ENCODE data around the gene JMJD8.

Gene JMJD8

GRCh38 chr16:726438-727290, 42.5 kb upstream of the JMJD8 start, which contains the start of the genes CCDC78 and HAGHL:
TSS of gene CCDC78 (minus strand) at chr16:726443. CDS start at chr16:726367, 76 bp downstream.
TSS of gene HAGHL (plus strand) at chr16:727106. CDS start at chr16:727510, 404 bp downstream.
- Histone ChIP-seq H3K9me3 (ENCODE audit: control insufficient read depth, low read length) (no peaks in the 10 kb centered on the region), H3K9ac (ENCODE audit: low read length) (peak within 1 kb of the TSS; percentile 86), H3K36me3 (ENCODE audit: control insufficient read depth, insufficient read depth, low read length, severe bottlenecking) (no peaks in the 10 kb centered on the region), H3K4me1 (ENCODE audit: control insufficient read depth, insufficient read depth, low read length) (peaks cover 8% of the 10 kb centered on the region), H3K27me3 (replicated peaks; ENCODE audit: control insufficient read depth, insufficient read depth, low read length) (no peaks in the 10 kb centered on the region), H3K4me3 (ENCODE audit: low read length) (peak within 1 kb of the TSS; percentile 79)
- peak; percentile 79 for DNase-seq (ENCODE audit: low read depth)

GRCh38 chr16:726188-726437, 42.0 kb upstream of the JMJD8 start:
- no peaks in the 10 kb centered on the region for H3K27me3 ChIP-seq (replicated peaks; ENCODE audit: control insufficient read depth, insufficient read depth, low read length)
- H3K36me3 ChIP-seq (ENCODE audit: control insufficient read depth, insufficient read depth, low read length, severe bottlenecking): no peaks in the 10 kb centered on the region
- no peak for DNase-seq (ENCODE audit: low read depth)
- H3K4me3 ChIP-seq (ENCODE audit: low read length): no peak overlapping the region
- H3K9ac ChIP-seq (ENCODE audit: low read length): no peak overlapping the region
- H3K9me3 ChIP-seq (ENCODE audit: control insufficient read depth, low read length): no peaks in the 10 kb centered on the region
- peaks cover 10% of the 10 kb centered on the region for H3K4me1 ChIP-seq (ENCODE audit: control insufficient read depth, insufficient read depth, low read length)

GRCh38 chr16:725463-726187, 41.5 kb upstream of the JMJD8 start:
- H3K9me3 ChIP-seq (ENCODE audit: control insufficient read depth, low read length): no peaks in the 10 kb centered on the region
- H3K4me3 ChIP-seq (ENCODE audit: low read length): no peak overlapping the region

GRCh38 chr16:725041-725376, 40.9 kb upstream of the JMJD8 start:
- DNase-seq (ENCODE audit: low read depth): no peak
- Histone ChIP-seq H3K9ac (ENCODE audit: low read length) (no peak overlapping the region), H3K4me1 (ENCODE audit: control insufficient read depth, insufficient read depth, low read length) (peaks cover 15% of the 10 kb centered on the region), H3K36me3 (ENCODE audit: control insufficient read depth, insufficient read depth, low read length, severe bottlenecking) (no peaks in the 10 kb centered on the region), H3K4me3 (ENCODE audit: low read length) (no peak overlapping the region), H3K27me3 (replicated peaks; ENCODE audit: control insufficient read depth, insufficient read depth, low read length) (no peaks in the 10 kb centered on the region), H3K9me3 (ENCODE audit: control insufficient read depth, low read length) (no peaks in the 10 kb centered on the region)

More at GRCh38 chr16:725463-726187, 41.5 kb upstream of the JMJD8 start:
- Histone ChIP-seq H3K36me3 (ENCODE audit: control insufficient read depth, insufficient read depth, low read length, severe bottlenecking) (no peaks in the 10 kb centered on the region), H3K27me3 (replicated peaks; ENCODE audit: control insufficient read depth, insufficient read depth, low read length) (no peaks in the 10 kb centered on the region), H3K4me1 (ENCODE audit: control insufficient read depth, insufficient read depth, low read length) (peaks cover 10% of the 10 kb centered on the region), H3K9ac (ENCODE audit: low read length) (no peak overlapping the region)
- no peak for DNase-seq (ENCODE audit: low read depth)

- Histone ChIP-seq H3K9ac (ENCODE audit: low read length) (no peak overlapping the region), H3K36me3 (ENCODE audit: control insufficient read depth, insufficient read depth, low read length, severe bottlenecking) (no peaks in the 10 kb centered on the region), H3K4me1 (ENCODE audit: control insufficient read depth, insufficient read depth, low read length) (peaks cover 18% of the 10 kb centered on the region), H3K9me3 (ENCODE audit: control insufficient read depth, low read length) (no peaks in the 10 kb centered on the region), H3K27me3 (replicated peaks; ENCODE audit: control insufficient read depth, insufficient read depth, low read length) (no peaks in the 10 kb centered on the region), H3K4me3 (ENCODE audit: low read length) (no peak overlapping the region)
- DNase-seq (ENCODE audit: low read depth): no peak
Observed at GRCh38 chr16:724188-725040, 40.3 kb upstream of the JMJD8 start.

GRCh38 chr16:723695-724094, 39.6 kb upstream of the JMJD8 start:
- Histone ChIP-seq H3K9me3 (ENCODE audit: control insufficient read depth, low read length) (no peaks in the 10 kb centered on the region), H3K4me3 (ENCODE audit: low read length) (no peak overlapping the region), H3K27me3 (replicated peaks; ENCODE audit: control insufficient read depth, insufficient read depth, low read length) (no peaks in the 10 kb centered on the region), H3K9ac (ENCODE audit: low read length) (no peak overlapping the region), H3K4me1 (ENCODE audit: control insufficient read depth, insufficient read depth, low read length) (peaks cover 18% of the 10 kb centered on the region), H3K36me3 (ENCODE audit: control insufficient read depth, insufficient read depth, low read length, severe bottlenecking) (no peaks in the 10 kb centered on the region)
- no peak for DNase-seq (ENCODE audit: low read depth)

- Histone ChIP-seq H3K4me1 (ENCODE audit: control insufficient read depth, insufficient read depth, low read length) (peaks cover 16% of the 10 kb centered on the region), H3K36me3 (ENCODE audit: control insufficient read depth, insufficient read depth, low read length, severe bottlenecking) (no peaks in the 10 kb centered on the region), H3K27me3 (replicated peaks; ENCODE audit: control insufficient read depth, insufficient read depth, low read length) (no peaks in the 10 kb centered on the region), H3K9me3 (ENCODE audit: control insufficient read depth, low read length) (no peaks in the 10 kb centered on the region), H3K4me3 (ENCODE audit: low read length) (no peak overlapping the region), H3K9ac (ENCODE audit: low read length) (no peak overlapping the region)
- DNase-seq (ENCODE audit: low read depth): no peak
Observed at GRCh38 chr16:722835-723633, 38.9 kb upstream of the JMJD8 start.

- Histone ChIP-seq H3K27me3 (replicated peaks; ENCODE audit: control insufficient read depth, insufficient read depth, low read length) (no peaks in the 10 kb centered on the region), H3K36me3 (ENCODE audit: control insufficient read depth, insufficient read depth, low read length, severe bottlenecking) (no peaks in the 10 kb centered on the region), H3K4me1 (ENCODE audit: control insufficient read depth, insufficient read depth, low read length) (peaks cover 12% of the 10 kb centered on the region), H3K4me3 (ENCODE audit: low read length) (peak overlapping the region; percentile 89), H3K9me3 (ENCODE audit: control insufficient read depth, low read length) (no peaks in the 10 kb centered on the region), H3K9ac (ENCODE audit: low read length) (peak overlapping the region; percentile 97)
- DNase-seq (ENCODE audit: low read depth): no peak
Observed at GRCh38 chr16:721765-722540, 37.8 kb upstream of the JMJD8 start.

GRCh38 chr16:720990-721764, 37.0 kb upstream of the JMJD8 start, which contains the start of gene ANTKMT:
TSS of gene ANTKMT (plus strand) at chr16:721146. CDS start at chr16:721275, 129 bp downstream.
- no peaks in the 10 kb centered on the region for H3K27me3 ChIP-seq (replicated peaks; ENCODE audit: control insufficient read depth, insufficient read depth, low read length)
- H3K9ac ChIP-seq (ENCODE audit: low read length): peak within 1 kb of the TSS; percentile 97

More at GRCh38 chr16:720990-721764, 37.0 kb upstream of the JMJD8 start, which contains the start of gene ANTKMT:
- peak; percentile 88 for DNase-seq (ENCODE audit: low read depth)
- peaks cover 16% of the 10 kb centered on the region for H3K4me1 ChIP-seq (ENCODE audit: control insufficient read depth, insufficient read depth, low read length)
- peak within 1 kb of the TSS; percentile 89 for H3K4me3 ChIP-seq (ENCODE audit: low read length)
- no peaks in the 10 kb centered on the region for H3K9me3 ChIP-seq (ENCODE audit: control insufficient read depth, low read length)
- H3K36me3 ChIP-seq (ENCODE audit: control insufficient read depth, insufficient read depth, low read length, severe bottlenecking): no peaks in the 10 kb centered on the region
